HepG2 (cell line): Measurements from ENCODE around the gene TSHZ2.

ENCODE experiments used
- CREB1 ChIP-seq, 2 experiments: fragments of 450-650 bp in 1 of 2; IDR thresholded peaks; 2 replicates each; pipeline ENCODE4 v1.6.1; 2016 to 2017; ENCODE audit warnings: control low read depth in 1 of 2, mild to moderate bottlenecking in 1 of 2, missing compliant biosample characterization in 1 of 2, missing genetic modification characterization in 1 of 2
- KLF11 ChIP-seq: IDR thresholded peaks from 2 replicates; pipeline ENCODE4 v1.6.1; 2016; ENCODE audit warnings: missing compliant biosample characterization
- MATR3 ChIP-seq: sonication (generic); formaldehyde crosslinking; IDR thresholded peaks from 2 replicates; pipeline ENCODE4 v1.4.0; 2020; ENCODE audit warnings: missing genetic modification reagents
- POLR2A ChIP-seq, 2 experiments: IDR thresholded peaks; 2 replicates each; pipeline ENCODE4 v1.6.1; 2011; ENCODE audit warnings: low read depth in 2 of 2, low read length in 2 of 2, mild to moderate bottlenecking in 1 of 2, moderate library complexity in 1 of 2; ENCODE audit not compliant: insufficient read depth in 1 of 2
- POLR2AphosphoS5 ChIP-seq: IDR thresholded peaks from 2 replicates; pipeline ENCODE4 v1.6.1; 2012; ENCODE audit warnings: low read depth, low read length
- SMAD1 ChIP-seq: sonication (generic); formaldehyde crosslinking; IDR thresholded peaks from 2 replicates; pipeline ENCODE4 v1.4.0; 2020; ENCODE audit warnings: missing genetic modification reagents, low read depth, mild to moderate bottlenecking, borderline replicate concordance
- TCF12 ChIP-seq, 2 experiments: fragments of 450-650 bp in 1 of 2; sonication (generic) in 1 of 2; formaldehyde crosslinking in 1 of 2; IDR thresholded peaks; 2 replicates each; pipeline versions ENCODE4 v1.6.1 to v1.8.0; 2017 to 2022; ENCODE audit warnings: antibody characterized with exemption in 1 of 2, mild to moderate bottlenecking in 1 of 2, missing genetic modification reagents in 1 of 2, moderate library complexity in 1 of 2
- YY1 ChIP-seq: IDR thresholded peaks from 2 replicates; pipeline ENCODE4 v1.6.1; 2011; ENCODE audit warnings: low read length, low read depth, moderate library complexity, mild to moderate bottlenecking; ENCODE audit not compliant: insufficient read depth, insufficient replicate concordance
- ZBTB20 ChIP-seq: sonication (generic); formaldehyde crosslinking; IDR thresholded peaks from 2 replicates; pipeline ENCODE4 v1.8.1; 2023; ENCODE audit warnings: missing genetic modification reagents, low read depth, mild to moderate bottlenecking, borderline replicate concordance
- ZNF354B ChIP-seq: sonication (generic); formaldehyde crosslinking; IDR thresholded peaks from 2 replicates; pipeline ENCODE4 v1.8.0; 2022; ENCODE audit warnings: mild to moderate bottlenecking, missing genetic modification reagents

- TF ChIP-seq SMAD1 (CRISPR knock-in tag) = no peak
- no peak for TF ChIP-seq POLR2A (IDR thresholded peaks at IDR 0.05; ENCODE audit: insufficient read depth in 1 of 2, low read depth in 2 of 2, low read length in 2 of 2)
- TF ChIP-seq YY1 = no peak
- no peak for TF ChIP-seq CREB1 (IDR thresholded peaks at IDR 0.05)
- TF ChIP-seq CREB1 (CRISPR knock-in tag; IDR thresholded peaks at IDR 0.05) = no peak; the same call in 1 of the 2 replicates
- TF ChIP-seq MATR3 (CRISPR knock-in tag) = no peak
- TF ChIP-seq KLF11 (CRISPR knock-in tag) = no peak
- no peak for TF ChIP-seq ZNF354B (CRISPR knock-in tag)
- no peak for TF ChIP-seq POLR2AphosphoS5
- no peak for TF ChIP-seq ZBTB20
- no peak for TF ChIP-seq TCF12 (IDR thresholded peaks at IDR 0.05)
- no peak for TF ChIP-seq TCF12 (CRISPR knock-in tag; IDR thresholded peaks at IDR 0.05)
Measured at GRCh38 chr20:53070706-53071392, 98.7 kb downstream of the TSHZ2 start.
